SU-DHL-6 (cell line): ENCODE data around the gene FAM76A.

Source experiments
- EZH2phosphoT487 ChIP-seq: fragments of 200-600 bp; sonication (generic), shearing (Covaris generic); conservative IDR thresholded peaks from 2 replicates; pipeline ENCODE4 v1.6.1; 2018; ENCODE audit warnings: mild to moderate bottlenecking, antibody characterized with exemption, low read length, moderate library complexity, mixed read lengths
- TF ChIP-seq, protein P1 (sequence below): fragments of 200-600 bp; sonication (generic); IDR thresholded peaks from one replicate; pipeline ENCODE4 v1.5.1; 2017; ENCODE audit warnings: antibody characterized with exemption, mild to moderate bottlenecking, low read length, moderate library complexity; ENCODE audit not compliant: insufficient read depth, poor library complexity, severe bottlenecking

DNA sequence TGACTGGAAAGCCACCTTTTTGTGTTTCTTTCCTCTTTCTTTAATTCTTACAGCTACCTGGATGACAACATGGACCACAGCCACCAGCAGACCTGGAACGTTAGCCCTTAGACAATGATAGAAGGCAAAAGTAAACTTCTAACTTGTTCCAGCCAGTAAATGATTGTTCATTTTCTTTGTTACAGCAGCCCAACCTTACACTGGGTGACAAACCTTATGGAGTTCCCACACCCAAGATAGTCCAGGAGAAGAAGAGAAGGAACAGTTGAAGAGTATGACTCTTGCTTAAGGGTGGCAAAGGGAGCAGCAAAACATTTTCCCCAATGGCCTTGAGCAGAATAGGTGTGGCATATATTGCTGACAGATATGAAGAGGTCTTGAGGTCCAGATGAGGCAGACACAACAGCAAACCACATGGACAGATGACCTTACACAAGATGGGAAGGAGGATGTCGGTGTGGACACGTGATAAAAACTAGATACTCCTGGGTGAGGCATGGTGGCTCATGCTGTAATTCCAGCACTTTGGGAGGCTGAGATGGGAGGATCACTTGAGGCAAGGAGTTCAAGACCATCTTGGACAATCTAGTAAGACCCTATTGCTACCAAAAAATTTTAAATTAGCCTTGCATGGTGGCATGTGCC lies 11.8 kb upstream of the FAM76A start:
- TF ChIP-seq, protein P1, sequence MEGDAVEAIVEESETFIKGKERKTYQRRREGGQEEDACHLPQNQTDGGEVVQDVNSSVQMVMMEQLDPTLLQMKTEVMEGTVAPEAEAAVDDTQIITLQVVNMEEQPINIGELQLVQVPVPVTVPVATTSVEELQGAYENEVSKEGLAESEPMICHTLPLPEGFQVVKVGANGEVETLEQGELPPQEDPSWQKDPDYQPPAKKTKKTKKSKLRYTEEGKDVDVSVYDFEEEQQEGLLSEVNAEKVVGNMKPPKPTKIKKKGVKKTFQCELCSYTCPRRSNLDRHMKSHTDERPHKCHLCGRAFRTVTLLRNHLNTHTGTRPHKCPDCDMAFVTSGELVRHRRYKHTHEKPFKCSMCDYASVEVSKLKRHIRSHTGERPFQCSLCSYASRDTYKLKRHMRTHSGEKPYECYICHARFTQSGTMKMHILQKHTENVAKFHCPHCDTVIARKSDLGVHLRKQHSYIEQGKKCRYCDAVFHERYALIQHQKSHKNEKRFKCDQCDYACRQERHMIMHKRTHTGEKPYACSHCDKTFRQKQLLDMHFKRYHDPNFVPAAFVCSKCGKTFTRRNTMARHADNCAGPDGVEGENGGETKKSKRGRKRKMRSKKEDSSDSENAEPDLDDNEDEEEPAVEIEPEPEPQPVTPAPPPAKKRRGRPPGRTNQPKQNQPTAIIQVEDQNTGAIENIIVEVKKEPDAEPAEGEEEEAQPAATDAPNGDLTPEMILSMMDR = no peak
- no peak for TF ChIP-seq EZH2phosphoT487
